ENCODE results near the gene MEOX2. TPM values are rescaled to one million over a fixed set of nuclear protein-coding genes. Genes with fewer than 3 reads are reported as not detected.

The MEOX2 gene
- total and polyA plus RNA-seq, 2 of the 8 experiments (the other 6 are each of a cell fraction or from before 2014, with no cell fraction given): 0.05 to 0.19 TPM

DNA sequence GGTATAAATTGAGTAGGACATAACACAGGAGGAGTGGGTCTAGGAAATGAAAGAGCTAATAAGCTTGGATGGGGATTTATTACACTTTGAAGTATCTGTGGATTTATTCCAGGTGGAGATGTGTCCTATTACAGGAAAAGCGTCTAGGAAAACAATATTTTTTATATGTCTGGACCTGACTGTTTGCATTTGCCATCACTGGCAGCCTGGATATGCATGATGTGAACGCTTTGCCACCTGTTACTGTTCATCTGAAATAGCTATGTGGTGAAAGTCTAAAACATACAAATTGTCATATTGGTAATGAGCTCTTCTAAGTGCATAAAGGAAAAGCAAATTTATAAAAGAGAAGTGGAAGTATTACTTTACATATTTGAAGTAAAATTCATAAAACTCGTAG lies 93.1 kb downstream of the MEOX2 start:
- no peak overlapping the region for H2AK5ac ChIP-seq (ENCODE audit: low read depth, low read length)
- H4K8ac ChIP-seq (ENCODE audit: extremely low read depth, insufficient read depth, low read length): no peak overlapping the region
- TF ChIP-seq KDM5A (IDR thresholded peaks at IDR 0.05; ENCODE audit: low read length): no peak
- TF ChIP-seq MAFK (IDR thresholded peaks at IDR 0.05; ENCODE audit: low read depth, low read length): no peak
- TF ChIP-seq RBBP5 (IDR thresholded peaks at IDR 0.05; ENCODE audit: borderline replicate concordance, low read depth, low read length): no peak
- H2BK20ac ChIP-seq (ENCODE audit: low read length): no peak overlapping the region
- H3K4ac ChIP-seq (replicated peaks; ENCODE audit: insufficient read length, low read depth, low read length): no peak overlapping the region
- no peak overlapping the region for H4K5ac ChIP-seq (ENCODE audit: insufficient read length, low read depth, low read length)
- no peak overlapping the region for H2AFZ ChIP-seq (ENCODE audit: low read length)
- H2BK120ac ChIP-seq (replicated peaks; ENCODE audit: low read depth, low read length): no peak overlapping the region
- H3K4me1 ChIP-seq (replicated peaks in 1 of 4; ENCODE audit: control insufficient read depth in 3 of 4, insufficient read depth in 4 of 4, low read length in 3 of 4): no peaks in the 10 kb centered on the region
- no peak overlapping the region for H3K14ac ChIP-seq (ENCODE audit: insufficient read length)
- 88% methylated on average over 3 of the region's 3 CpGs; no CpG with 5 or more reads in 1 of the 2 experiments for WGBS, 2 experiments (ENCODE audit: extremely low coverage in 1 of 2, insufficient coverage in 1 of 2, insufficient read length in 1 of 2, insufficient replicate concordance in 2 of 2, low coverage in 1 of 2, low lambda C conversion rate in 2 of 2, missing lambda C conversion rate in 1 of 2)
- H3K27me3 ChIP-seq (replicated peaks in 1 of 4; ENCODE audit: control insufficient read depth in 3 of 4, extremely low read depth in 1 of 4, insufficient read depth in 3 of 4, low read length in 3 of 4): no peaks in the 10 kb centered on the region
- no peak overlapping the region for H3K4me2 ChIP-seq (ENCODE audit: insufficient read depth in 1 of 2, low read depth in 2 of 2, low read length in 2 of 2)
- no peak overlapping the region for H3K23ac ChIP-seq (ENCODE audit: insufficient read length)
- no peaks in the 10 kb centered on the region for H3K23me2 ChIP-seq (ENCODE audit: low read depth, low read length)
- DNase-seq (ENCODE audit: low read depth in 1 of 2, low spot score in 2 of 2): no peak
- no peak overlapping the region for H3K56ac ChIP-seq (replicated peaks; ENCODE audit: insufficient read length, low read depth, low read length)
- no peaks in the 10 kb centered on the region for H3K79me2 ChIP-seq (ENCODE audit: control insufficient read depth in 1 of 2, insufficient read depth in 2 of 2, low read length in 2 of 2)
- no peaks in the 10 kb centered on the region for H4K20me1 ChIP-seq (replicated peaks in 1 of 2; ENCODE audit: control insufficient read depth in 1 of 2, insufficient read depth in 2 of 2, low read length in 2 of 2)
- H3K27ac ChIP-seq (ENCODE audit: low read depth, low read length): no peak overlapping the region
- no peak overlapping the region for H4K91ac ChIP-seq (replicated peaks; ENCODE audit: insufficient read length, low read length)
- no peak overlapping the region for H3K18ac ChIP-seq (ENCODE audit: extremely low read depth, low read length)
- no peak overlapping the region for H2BK12ac ChIP-seq (ENCODE audit: low read depth, low read length)
- CTCF ChIA-PET (ENCODE audit: partially characterized antibody): no interaction called here
- no peaks in the 10 kb centered on the region for H3K79me1 ChIP-seq (ENCODE audit: low read depth, low read length)
- POLR2A ChIA-PET (ENCODE audit: partially characterized antibody): no interaction called here
- no peak overlapping the region for H2BK15ac ChIP-seq (ENCODE audit: low read length)
- H2BK5ac ChIP-seq (ENCODE audit: low read depth, low read length): no peak overlapping the region
- H3K36me3 ChIP-seq (ENCODE audit: control insufficient read depth in 2 of 4, insufficient read depth in 4 of 4, low read length in 3 of 4): no peaks in the 10 kb centered on the region
- no peak overlapping the region for H3K4me3 ChIP-seq (ENCODE audit: extremely low read depth in 1 of 4, insufficient read depth in 2 of 4, low read depth in 3 of 4, low read length in 4 of 4)
- H3K9ac ChIP-seq (replicated peaks in 1 of 4; ENCODE audit: extremely low read depth in 1 of 4, low read depth in 3 of 4, low read length in 3 of 4): no peak overlapping the region
- no peaks in the 10 kb centered on the region for H3K9me3 ChIP-seq (ENCODE audit: insufficient read depth in 2 of 2, low read depth in 1 of 2, low read length in 1 of 2)
- no peak for FAIRE-seq

Measured in H1 (cell line).